ENCODE results near the gene PRDM1.

The PRDM1 gene

DNA sequence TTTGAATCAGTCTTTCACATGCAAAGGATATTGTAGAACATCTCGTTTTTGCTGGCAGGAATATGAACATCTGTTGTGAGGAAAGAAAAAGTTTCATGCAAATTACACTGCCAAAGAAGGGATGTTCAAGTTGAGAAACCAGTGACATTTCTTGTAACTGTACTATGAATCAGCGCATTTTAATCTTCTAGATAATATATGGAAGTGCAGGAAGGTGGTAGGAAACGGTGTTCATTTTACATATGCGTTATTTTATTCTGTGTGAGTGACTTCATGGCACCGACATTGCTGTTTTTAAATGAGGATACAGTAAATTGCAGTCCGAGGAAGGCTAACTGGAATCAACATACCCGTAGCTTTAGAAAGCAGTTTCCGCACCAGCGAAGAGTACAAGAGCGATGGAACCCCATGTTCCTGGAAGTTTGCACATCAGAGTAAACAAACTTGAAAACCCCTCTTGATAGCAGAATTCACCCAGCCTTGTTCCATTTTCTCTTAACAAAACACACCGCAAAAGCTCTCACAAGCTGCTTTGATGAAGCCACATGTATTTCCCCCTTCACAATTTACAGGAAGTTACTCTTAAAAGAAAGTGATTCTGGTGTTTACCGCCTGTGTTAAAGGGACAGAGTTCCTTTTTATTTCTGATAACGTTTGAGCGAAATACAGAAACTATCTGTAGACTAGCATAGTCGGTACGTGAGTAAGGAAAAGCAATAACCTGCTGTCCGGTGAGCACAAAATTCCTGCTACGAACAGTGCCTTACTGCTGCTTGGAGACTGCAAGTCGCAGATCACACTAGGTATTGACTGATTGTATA, 11.5 kb downstream of the PRDM1 start:
- H3K27ac ChIP-seq (ENCODE audit: low read depth, low read length) = peak overlapping the region; percentile 30; the same call in 1 of the 2 replicates
- H3K27me3 ChIP-seq (ENCODE audit: control insufficient read depth, insufficient read depth, low read length) = peaks cover 6% of the 10 kb centered on the region; the same call in 1 of the 2 replicates
- H3K9me3 ChIP-seq (ENCODE audit: control insufficient read depth, insufficient read depth, low read depth, low read length) = no peaks in the 10 kb centered on the region
- peaks cover 32% of the 10 kb centered on the region for H3K4me1 ChIP-seq (ENCODE audit: control insufficient read depth, insufficient read depth, low read length)
- H3K4me3 ChIP-seq (ENCODE audit: low read depth, low read length) = peak overlapping the region; percentile 38
- H3K36me3 ChIP-seq (ENCODE audit: control insufficient read depth, insufficient read depth, low read length) = no peaks in the 10 kb centered on the region
- peak overlapping the region; percentile 29 for H3K9ac ChIP-seq (ENCODE audit: low read length)

DNA sequence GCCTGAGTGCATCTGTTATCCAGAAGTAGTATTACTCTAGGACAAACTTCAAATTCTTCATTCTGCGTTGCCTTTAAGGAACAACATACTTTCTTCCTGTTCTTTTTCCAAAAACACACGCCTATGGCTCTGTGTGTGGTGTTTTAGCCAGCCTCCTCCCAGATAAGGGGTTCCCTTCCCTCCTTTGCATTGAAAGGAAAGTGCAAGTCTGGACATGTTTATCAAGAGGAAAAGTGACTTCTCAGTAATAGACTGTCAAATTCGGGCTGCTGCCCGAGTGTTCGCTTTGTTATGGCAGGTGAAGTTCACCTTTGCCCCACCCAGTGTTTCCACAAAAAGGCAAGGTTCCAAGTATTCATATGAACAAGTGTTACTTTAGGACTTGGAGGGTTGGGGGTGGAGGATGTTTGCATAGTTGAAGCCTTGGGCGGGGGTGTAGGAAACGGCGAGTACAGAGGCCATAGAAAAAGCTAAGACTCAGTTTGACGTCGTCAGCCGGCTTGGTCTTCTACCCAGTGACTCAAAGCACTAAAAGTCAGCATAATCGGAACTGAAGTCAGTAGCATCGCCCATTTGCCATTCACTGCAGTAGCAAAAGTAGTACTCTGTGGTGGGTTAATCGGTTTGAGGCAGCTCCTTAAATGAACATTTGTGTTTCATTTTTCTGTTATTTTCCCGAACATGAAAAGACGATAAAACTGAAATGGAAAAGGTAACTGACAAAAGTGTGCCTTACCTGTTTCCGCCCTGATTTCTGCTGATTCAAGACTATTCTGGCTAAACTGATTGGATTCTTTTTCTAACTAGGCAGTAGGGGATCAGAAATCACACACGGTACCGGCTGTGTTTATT, 12.5 kb downstream of the PRDM1 start:
- Histone ChIP-seq H3K27ac (ENCODE audit: low read depth, low read length) (peak overlapping the region; percentile 30; the same call in 1 of the 2 replicates), H3K36me3 (ENCODE audit: control insufficient read depth, insufficient read depth, low read length) (no peaks in the 10 kb centered on the region), H3K27me3 (ENCODE audit: control insufficient read depth, insufficient read depth, low read length) (peaks cover 6% of the 10 kb centered on the region; the same call in 1 of the 2 replicates), H3K4me1 (ENCODE audit: control insufficient read depth, insufficient read depth, low read length) (peaks cover 37% of the 10 kb centered on the region), H3K9me3 (ENCODE audit: control insufficient read depth, insufficient read depth, low read depth, low read length) (no peaks in the 10 kb centered on the region), H3K4me3 (ENCODE audit: low read depth, low read length) (peak overlapping the region; percentile 38), H3K9ac (ENCODE audit: low read length) (peak overlapping the region; percentile 29)

DNA sequence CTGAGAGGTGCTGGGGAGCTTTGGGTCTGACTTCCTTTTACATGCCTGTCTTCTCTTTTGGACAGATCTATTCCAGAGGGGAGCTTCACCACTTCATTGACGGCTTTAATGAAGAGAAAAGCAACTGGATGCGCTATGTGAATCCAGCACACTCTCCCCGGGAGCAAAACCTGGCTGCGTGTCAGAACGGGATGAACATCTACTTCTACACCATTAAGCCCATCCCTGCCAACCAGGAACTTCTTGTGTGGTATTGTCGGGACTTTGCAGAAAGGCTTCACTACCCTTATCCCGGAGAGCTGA, 13.1 kb downstream of the PRDM1 start:
- H3K36me3 ChIP-seq (ENCODE audit: control insufficient read depth, insufficient read depth, low read length) = no peaks in the 10 kb centered on the region
- no peaks in the 10 kb centered on the region for H3K9me3 ChIP-seq (ENCODE audit: control insufficient read depth, insufficient read depth, low read depth, low read length)
- no peak overlapping the region; the same call in 1 of the 2 replicates for H3K4me3 ChIP-seq (ENCODE audit: low read depth, low read length)
- H3K9ac ChIP-seq (ENCODE audit: low read length) = no peak overlapping the region
- H3K4me1 ChIP-seq (ENCODE audit: control insufficient read depth, insufficient read depth, low read length) = peaks cover 37% of the 10 kb centered on the region
- H3K27ac ChIP-seq (ENCODE audit: low read depth, low read length) = no peak overlapping the region
- H3K27me3 ChIP-seq (ENCODE audit: control insufficient read depth, insufficient read depth, low read length) = peaks cover 6% of the 10 kb centered on the region; the same call in 1 of the 2 replicates

DNA sequence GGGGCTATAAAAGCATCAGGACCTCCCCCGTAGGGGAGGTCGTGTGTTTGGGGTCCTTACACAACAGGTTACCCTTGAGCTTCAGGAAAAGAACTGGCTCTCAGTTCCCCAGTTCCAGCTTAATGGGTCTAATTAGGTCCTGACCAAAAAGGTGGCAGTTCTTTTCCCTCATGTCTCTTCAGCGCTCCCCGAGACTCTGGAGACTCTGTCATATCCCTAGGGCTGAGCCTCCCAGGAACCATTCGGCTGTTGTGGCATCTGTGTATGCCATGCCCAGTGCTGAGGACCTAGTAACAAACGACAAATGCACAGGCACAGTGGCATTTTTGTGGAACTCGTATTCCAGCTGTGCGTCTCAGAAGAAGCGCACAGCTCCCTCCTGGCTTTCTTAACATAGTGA, 14.6 kb downstream of the PRDM1 start:
- H3K9me3 ChIP-seq (ENCODE audit: control insufficient read depth, insufficient read depth, low read depth, low read length) = no peaks in the 10 kb centered on the region
- H3K4me1 ChIP-seq (ENCODE audit: control insufficient read depth, insufficient read depth, low read length) = peaks cover 37% of the 10 kb centered on the region
- H3K27ac ChIP-seq (ENCODE audit: low read depth, low read length) = no peak overlapping the region
- no peak overlapping the region for H3K4me3 ChIP-seq (ENCODE audit: low read depth, low read length)
- H3K27me3 ChIP-seq (ENCODE audit: control insufficient read depth, insufficient read depth, low read length) = peaks cover 6% of the 10 kb centered on the region; the same call in 1 of the 2 replicates
- no peak overlapping the region for H3K9ac ChIP-seq (ENCODE audit: low read length)
- H3K36me3 ChIP-seq (ENCODE audit: control insufficient read depth, insufficient read depth, low read length) = 0 out of 2 replicates have a peak, but pooled peaks cover 4% of the 10 kb centered on the region

DNA sequence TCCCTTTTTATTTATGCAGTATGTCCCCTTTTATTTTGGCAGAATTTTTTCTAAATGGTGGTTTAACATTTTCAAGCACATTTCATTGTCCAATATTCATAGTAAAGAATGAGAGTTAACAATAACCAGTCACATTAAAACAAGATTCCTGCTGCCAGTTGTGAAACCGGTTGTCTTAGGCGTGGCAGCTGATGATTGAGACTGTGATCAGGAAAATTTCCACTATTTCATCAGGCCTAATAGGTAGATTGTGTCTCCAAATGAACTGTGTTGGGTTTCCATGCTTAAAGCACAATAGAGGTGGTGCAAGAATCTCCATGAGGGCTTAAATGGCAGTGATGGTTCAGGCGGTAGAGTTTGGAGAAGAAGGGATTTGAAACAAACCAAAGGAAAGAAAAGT, 15.3 kb downstream of the PRDM1 start:
- Histone ChIP-seq H3K36me3 (ENCODE audit: control insufficient read depth, insufficient read depth, low read length) (peaks cover 4% of the 10 kb centered on the region; the same call in 1 of the 2 replicates), H3K9ac (ENCODE audit: low read length) (no peak overlapping the region), H3K27ac (ENCODE audit: low read depth, low read length) (no peak overlapping the region), H3K27me3 (ENCODE audit: control insufficient read depth, insufficient read depth, low read length) (peaks cover 6% of the 10 kb centered on the region; the same call in 1 of the 2 replicates), H3K9me3 (ENCODE audit: control insufficient read depth, insufficient read depth, low read depth, low read length) (no peaks in the 10 kb centered on the region), H3K4me1 (ENCODE audit: control insufficient read depth, insufficient read depth, low read length) (peaks cover 37% of the 10 kb centered on the region), H3K4me3 (ENCODE audit: low read depth, low read length) (no peak overlapping the region)

DNA sequence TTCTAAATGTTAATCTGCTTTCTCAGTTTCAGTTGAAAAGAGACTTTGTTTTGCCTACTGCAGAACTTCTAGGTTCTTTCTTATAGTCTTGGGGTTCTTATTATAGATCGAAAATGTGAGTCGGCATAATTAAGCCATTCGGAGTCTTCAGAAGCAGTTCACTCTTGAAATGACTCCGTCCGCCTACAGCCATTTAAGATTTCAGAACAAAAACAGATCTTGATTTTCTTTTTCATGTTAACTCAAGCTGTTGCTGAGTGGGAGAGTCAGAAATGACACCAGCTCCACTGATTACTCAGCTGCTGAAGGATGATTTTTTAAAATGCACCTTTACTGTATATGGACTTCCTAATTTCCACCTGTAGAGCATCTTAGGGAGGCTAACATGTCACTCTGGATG, 15.9 kb downstream of the PRDM1 start:
- Histone ChIP-seq H3K36me3 (ENCODE audit: control insufficient read depth, insufficient read depth, low read length) (peaks cover 4% of the 10 kb centered on the region; the same call in 1 of the 2 replicates), H3K27me3 (ENCODE audit: control insufficient read depth, insufficient read depth, low read length) (peaks cover 6% of the 10 kb centered on the region; the same call in 1 of the 2 replicates), H3K27ac (ENCODE audit: low read depth, low read length) (no peak overlapping the region), H3K4me3 (ENCODE audit: low read depth, low read length) (no peak overlapping the region), H3K9ac (ENCODE audit: low read length) (no peak overlapping the region), H3K9me3 (ENCODE audit: control insufficient read depth, insufficient read depth, low read depth, low read length) (no peaks in the 10 kb centered on the region), H3K4me1 (ENCODE audit: control insufficient read depth, insufficient read depth, low read length) (peaks cover 37% of the 10 kb centered on the region)

DNA sequence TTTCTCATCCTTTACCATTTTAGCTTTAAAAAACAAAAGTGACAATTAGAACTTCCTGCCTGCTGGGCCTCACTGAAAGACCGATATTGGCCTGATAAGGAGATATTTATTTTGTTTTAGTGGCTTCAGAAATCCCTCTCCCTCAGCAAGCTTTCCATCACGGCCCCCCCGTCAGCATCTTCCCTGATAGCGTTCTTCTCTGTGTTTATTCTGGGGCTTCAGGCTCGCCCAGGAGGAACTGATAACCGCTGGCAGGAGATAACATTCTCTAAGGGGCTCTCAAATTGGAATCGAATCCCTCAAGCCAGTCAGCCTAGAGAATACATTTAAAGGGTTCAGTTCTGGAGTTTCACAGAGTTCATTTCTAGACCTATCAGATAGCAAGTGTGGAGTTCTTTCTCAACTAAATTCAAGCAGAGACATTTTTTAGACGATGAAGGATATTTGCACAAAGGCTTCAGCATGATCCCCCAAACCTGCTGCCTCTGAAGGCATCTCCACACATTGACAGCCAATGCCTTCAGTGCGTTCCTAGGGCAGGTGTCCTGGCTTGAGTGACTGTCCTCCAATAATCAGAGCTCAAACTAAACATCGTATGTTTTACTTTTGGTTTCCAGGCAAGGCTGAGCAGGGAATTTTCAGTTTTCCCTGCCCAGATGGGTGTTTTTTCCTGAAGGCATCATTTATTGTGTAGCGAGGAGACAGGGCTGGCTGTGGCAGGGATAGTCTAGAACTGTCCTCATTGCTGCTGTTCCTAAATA, 17.0 kb downstream of the PRDM1 start:
- H3K27me3 ChIP-seq (ENCODE audit: control insufficient read depth, insufficient read depth, low read length) = peaks cover 6% of the 10 kb centered on the region; the same call in 1 of the 2 replicates
- peaks cover 4% of the 10 kb centered on the region; the same call in 1 of the 2 replicates for H3K36me3 ChIP-seq (ENCODE audit: control insufficient read depth, insufficient read depth, low read length)
- peaks cover 26% of the 10 kb centered on the region for H3K4me1 ChIP-seq (ENCODE audit: control insufficient read depth, insufficient read depth, low read length)
- H3K27ac ChIP-seq (ENCODE audit: low read depth, low read length) = no peak overlapping the region
- H3K4me3 ChIP-seq (ENCODE audit: low read depth, low read length) = no peak overlapping the region
- H3K9ac ChIP-seq (ENCODE audit: low read length) = no peak overlapping the region
- no peaks in the 10 kb centered on the region for H3K9me3 ChIP-seq (ENCODE audit: control insufficient read depth, insufficient read depth, low read depth, low read length)

DNA sequence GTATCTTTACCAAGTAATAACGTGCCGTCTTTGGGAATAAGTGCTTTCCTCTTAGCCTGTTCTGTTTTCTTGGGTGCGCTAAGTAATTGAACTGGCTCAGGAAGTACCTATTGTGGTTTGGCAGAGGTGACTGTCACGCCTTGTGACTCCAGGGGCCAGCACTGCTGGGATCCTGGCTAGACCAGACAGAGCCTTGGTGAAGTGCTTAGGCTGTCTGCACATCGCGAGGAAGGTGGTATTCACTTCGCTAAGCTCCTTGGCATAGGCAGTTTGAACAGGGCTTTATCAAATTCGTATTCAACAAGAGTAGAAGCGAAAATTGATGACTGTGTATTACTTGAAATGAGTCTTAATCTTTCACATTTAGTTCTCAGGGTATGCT, 17.6 kb downstream of the PRDM1 start:
- no peak overlapping the region for H3K4me3 ChIP-seq (ENCODE audit: low read depth, low read length)
- peaks cover 4% of the 10 kb centered on the region; the same call in 1 of the 2 replicates for H3K36me3 ChIP-seq (ENCODE audit: control insufficient read depth, insufficient read depth, low read length)
- H3K27ac ChIP-seq (ENCODE audit: low read depth, low read length) = no peak overlapping the region
- H3K27me3 ChIP-seq (ENCODE audit: control insufficient read depth, insufficient read depth, low read length) = peaks cover 6% of the 10 kb centered on the region; the same call in 1 of the 2 replicates
- H3K4me1 ChIP-seq (ENCODE audit: control insufficient read depth, insufficient read depth, low read length) = peaks cover 20% of the 10 kb centered on the region
- no peak overlapping the region for H3K9ac ChIP-seq (ENCODE audit: low read length)
- no peaks in the 10 kb centered on the region for H3K9me3 ChIP-seq (ENCODE audit: control insufficient read depth, insufficient read depth, low read depth, low read length)

DNA sequence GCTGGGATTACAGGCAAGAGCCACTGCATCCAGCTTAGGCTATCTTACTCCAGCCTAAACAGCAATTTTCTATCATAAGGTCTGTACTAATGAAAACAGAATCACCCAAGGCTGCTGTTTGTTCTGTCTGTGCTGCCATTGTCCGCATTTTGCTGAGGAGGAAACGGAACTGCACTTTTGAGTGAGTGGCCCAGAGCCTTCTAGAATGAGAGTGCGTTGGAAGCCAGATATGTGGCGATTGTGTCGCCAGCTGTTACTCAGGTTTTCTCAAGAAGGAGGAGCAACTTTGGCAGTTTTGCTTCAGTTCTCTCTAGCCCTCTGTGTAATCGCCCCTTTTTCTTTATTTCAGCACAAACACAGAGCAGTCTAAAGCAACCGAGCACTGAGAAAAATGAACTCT, 18.3 kb downstream of the PRDM1 start:
- H3K27ac ChIP-seq (ENCODE audit: low read depth, low read length) = no peak overlapping the region
- peaks cover 13% of the 10 kb centered on the region for H3K4me1 ChIP-seq (ENCODE audit: control insufficient read depth, insufficient read depth, low read length)
- peaks cover 4% of the 10 kb centered on the region; the same call in 1 of the 2 replicates for H3K36me3 ChIP-seq (ENCODE audit: control insufficient read depth, insufficient read depth, low read length)
- H3K9me3 ChIP-seq (ENCODE audit: control insufficient read depth, insufficient read depth, low read depth, low read length) = no peaks in the 10 kb centered on the region
- H3K4me3 ChIP-seq (ENCODE audit: low read depth, low read length) = no peak overlapping the region
- H3K27me3 ChIP-seq (ENCODE audit: control insufficient read depth, insufficient read depth, low read length) = no peaks in the 10 kb centered on the region
- H3K9ac ChIP-seq (ENCODE audit: low read length) = no peak overlapping the region

DNA sequence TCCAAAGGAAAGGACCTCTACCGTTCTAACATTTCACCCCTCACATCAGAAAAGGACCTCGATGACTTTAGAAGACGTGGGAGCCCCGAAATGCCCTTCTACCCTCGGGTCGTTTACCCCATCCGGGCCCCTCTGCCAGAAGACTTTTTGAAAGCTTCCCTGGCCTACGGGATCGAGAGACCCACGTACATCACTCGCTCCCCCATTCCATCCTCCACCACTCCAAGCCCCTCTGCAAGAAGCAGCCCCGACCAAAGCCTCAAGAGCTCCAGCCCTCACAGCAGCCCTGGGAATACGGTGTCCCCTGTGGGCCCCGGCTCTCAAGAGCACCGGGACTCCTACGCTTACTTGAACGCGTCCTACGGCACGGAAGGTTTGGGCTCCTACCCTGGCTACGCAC, 18.8 kb downstream of the PRDM1 start:
- no peak overlapping the region for H3K27ac ChIP-seq (ENCODE audit: low read depth, low read length)
- peaks cover 4% of the 10 kb centered on the region; the same call in 1 of the 2 replicates for H3K36me3 ChIP-seq (ENCODE audit: control insufficient read depth, insufficient read depth, low read length)
- H3K9ac ChIP-seq (ENCODE audit: low read length) = no peak overlapping the region
- H3K4me3 ChIP-seq (ENCODE audit: low read depth, low read length) = no peak overlapping the region
- peaks cover 9% of the 10 kb centered on the region; the same call in 1 of the 2 replicates for H3K4me1 ChIP-seq (ENCODE audit: control insufficient read depth, insufficient read depth, low read length)
- no peaks in the 10 kb centered on the region for H3K27me3 ChIP-seq (ENCODE audit: control insufficient read depth, insufficient read depth, low read length)
- no peaks in the 10 kb centered on the region for H3K9me3 ChIP-seq (ENCODE audit: control insufficient read depth, insufficient read depth, low read depth, low read length)

Measured in HUES6 (cell line).